ENCODE data around the gene CC2D1A.

GRCh38 chr19:13959141-13959961 is 53.4 kb downstream of the CC2D1A start:
- TF ChIP-seq POLR2A (IDR thresholded peaks at IDR 0.05) (no peak), CTCF (IDR thresholded peaks at IDR 0.05) (no peak)

All from body of pancreas (tissue), 4 donors.